OCI-LY7 (cell line): ENCODE measurements around the gene KLF18.

ENCODE experiments used
- EZH2phosphoT487 ChIP-seq: fragments of 200-600 bp; sonication (generic); IDR thresholded peaks from 2 replicates; pipeline ENCODE4 v1.6.1; 2018; ENCODE audit warnings: low read depth, borderline replicate concordance, mild to moderate bottlenecking, mixed run types, antibody characterized with exemption, low read length, moderate library complexity, mixed read lengths
- TF ChIP-seq, protein P1 (sequence below): fragments of 200-600 bp; sonication (generic); conservative IDR thresholded peaks from 2 replicates; pipeline ENCODE4 v1.5.1; 2014; ENCODE audit warnings: mild to moderate bottlenecking, antibody characterized with exemption, low read length, moderate library complexity, mixed read lengths

DNA sequence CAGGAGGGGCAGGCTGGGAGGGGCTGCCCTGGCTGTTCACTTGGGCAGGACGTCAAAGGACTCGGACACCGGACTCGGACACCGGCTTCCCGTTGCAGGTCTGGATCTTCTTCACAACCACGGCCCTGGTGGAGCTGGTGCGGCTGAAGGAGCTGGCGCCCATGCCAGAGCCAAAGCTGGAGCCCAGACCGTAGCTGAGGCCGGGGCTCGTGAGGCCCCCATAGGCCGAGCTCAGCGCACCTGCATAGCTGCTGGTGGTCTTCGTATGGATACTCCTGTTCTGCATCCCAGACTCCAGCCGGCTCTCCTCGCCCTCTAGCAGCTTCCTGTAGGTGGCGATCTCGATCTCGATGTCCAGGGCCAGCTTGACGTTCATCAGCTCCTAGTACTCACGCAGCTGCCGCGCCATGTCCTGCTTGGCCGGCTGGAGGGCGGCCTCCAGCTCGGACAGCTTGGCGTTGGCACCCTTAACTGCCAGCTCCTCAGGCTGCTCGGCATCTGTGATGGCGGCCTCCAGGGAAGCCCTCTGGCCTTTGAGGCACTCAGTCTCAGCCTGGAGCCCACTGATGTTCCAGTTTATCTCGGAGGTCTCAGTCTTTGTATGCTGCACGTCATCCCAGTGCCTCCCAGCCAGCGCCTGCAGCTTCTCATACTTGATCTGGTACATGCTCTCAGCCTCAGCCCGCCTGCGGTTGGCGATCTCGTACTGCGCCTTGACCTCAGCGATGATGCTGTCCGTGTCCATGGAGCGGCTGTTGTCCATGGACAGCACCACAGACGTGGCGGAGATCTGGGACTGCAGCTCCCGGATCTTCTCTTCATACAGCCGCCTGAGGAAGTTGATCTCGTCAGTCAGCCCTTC is 37.9 kb downstream of the KLF18 start:
- TF ChIP-seq, protein P1, sequence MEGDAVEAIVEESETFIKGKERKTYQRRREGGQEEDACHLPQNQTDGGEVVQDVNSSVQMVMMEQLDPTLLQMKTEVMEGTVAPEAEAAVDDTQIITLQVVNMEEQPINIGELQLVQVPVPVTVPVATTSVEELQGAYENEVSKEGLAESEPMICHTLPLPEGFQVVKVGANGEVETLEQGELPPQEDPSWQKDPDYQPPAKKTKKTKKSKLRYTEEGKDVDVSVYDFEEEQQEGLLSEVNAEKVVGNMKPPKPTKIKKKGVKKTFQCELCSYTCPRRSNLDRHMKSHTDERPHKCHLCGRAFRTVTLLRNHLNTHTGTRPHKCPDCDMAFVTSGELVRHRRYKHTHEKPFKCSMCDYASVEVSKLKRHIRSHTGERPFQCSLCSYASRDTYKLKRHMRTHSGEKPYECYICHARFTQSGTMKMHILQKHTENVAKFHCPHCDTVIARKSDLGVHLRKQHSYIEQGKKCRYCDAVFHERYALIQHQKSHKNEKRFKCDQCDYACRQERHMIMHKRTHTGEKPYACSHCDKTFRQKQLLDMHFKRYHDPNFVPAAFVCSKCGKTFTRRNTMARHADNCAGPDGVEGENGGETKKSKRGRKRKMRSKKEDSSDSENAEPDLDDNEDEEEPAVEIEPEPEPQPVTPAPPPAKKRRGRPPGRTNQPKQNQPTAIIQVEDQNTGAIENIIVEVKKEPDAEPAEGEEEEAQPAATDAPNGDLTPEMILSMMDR = peak; percentile 44
- TF ChIP-seq EZH2phosphoT487 = no peak
